ENCODE measurements around the gene CTIF.

GRCh38 chr18:48718251-48718959 lies 179.6 kb downstream of the CTIF start:
- TF ChIP-seq CTCF (IDR thresholded peaks at IDR 0.05) (no peak), POLR2A (IDR thresholded peaks at IDR 0.05) (no peak)
